ENCODE data around the gene DYNC1I1. TPM values are rescaled to one million over a fixed set of nuclear protein-coding genes. Genes with fewer than 3 reads are reported as not detected.

Gene DYNC1I1
- total and polyA plus RNA-seq, 2 of the 13 experiments (the other 11 are each of a cell fraction or from before 2014, with no cell fraction given): not detected

DNA sequence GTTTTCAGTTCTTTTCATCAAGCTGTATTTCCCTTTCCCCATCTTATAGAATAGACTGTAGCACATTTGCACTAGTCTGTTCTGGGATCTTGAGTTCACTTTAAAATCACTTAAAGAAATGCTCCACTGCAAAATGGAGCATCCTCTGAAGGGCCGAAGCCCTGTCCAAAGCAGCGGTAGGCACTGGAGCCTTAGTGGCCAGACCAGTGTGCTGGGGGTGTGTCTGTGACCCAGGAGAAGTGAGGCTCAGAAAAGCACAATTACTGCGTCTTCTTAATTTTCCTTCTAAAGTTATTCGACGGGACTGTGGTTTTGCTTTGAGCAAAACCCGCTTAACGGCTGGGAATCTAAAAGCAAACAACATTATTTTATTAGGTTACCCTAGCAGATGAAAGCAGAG, 343.8 kb downstream of the DYNC1I1 start:
- H2AFZ ChIP-seq (ENCODE audit: low read length): no peak overlapping the region
- ATAC-seq: peak; percentile 28; the same call in 1 of the 3 replicates
- no TSS peak for BruUV-seq (replicated peaks)
- H3K9ac ChIP-seq (ENCODE audit: insufficient read depth, low read depth, low read length): no peak overlapping the region
- POLR2A ChIA-PET: no interaction called here
- TF ChIP-seq ZKSCAN5 (CRISPR knock-in tag; IDR thresholded peaks at IDR 0.05) (no peak), FOXK1 (CRISPR knock-in tag; IDR thresholded peaks at IDR 0.05; ENCODE audit: borderline replicate concordance, low read depth) (no peak), RBM39 (IDR thresholded peaks at IDR 0.05; ENCODE audit: low read depth, low read length, poor library complexity, severe bottlenecking) (no peak)
- CTCF ChIA-PET (ENCODE audit: low intra/inter-chr PET ratio, low total read pairs): no interaction called here
- WGBS (ENCODE audit: low lambda C conversion rate): 79% methylated on average over 7 of the region's 7 CpGs
- intact Hi-C loops (cut with micrococcal nuclease; ENCODE audit: unreplicated experiment) (no loop called here), in situ Hi-C loops (cut with HindIII; ENCODE audit: extremely low pct_ligation_motif_present, low pct_unique_long_range_greater_than_20kb) (no loop called here)
- no peaks in the 10 kb centered on the region for H3K27me3 ChIP-seq (ENCODE audit: control insufficient read depth in 1 of 2, insufficient read depth in 2 of 2, low read length in 2 of 2)
- H4K20me1 ChIP-seq (ENCODE audit: insufficient read depth, low read length): no peaks in the 10 kb centered on the region
- no peaks in the 10 kb centered on the region for H3K79me2 ChIP-seq (ENCODE audit: insufficient read depth, low read length)
- H3K36me3 ChIP-seq (replicated peaks in 1 of 2; ENCODE audit: control insufficient read depth in 1 of 2, insufficient read depth in 2 of 2, low read length in 2 of 2): peaks cover 2 to 16% of the 10 kb centered on the region in 2 experiments
- no peak for DNase-seq (ENCODE audit: low spot score)
- no peaks in the 10 kb centered on the region for H3K4me1 ChIP-seq (ENCODE audit: insufficient read depth, low read length)
- no peak for FAIRE-seq
- H3K4me3 ChIP-seq (replicated peaks in 1 of 3; ENCODE audit: insufficient read depth in 1 of 3, low read depth in 2 of 3, low read length in 3 of 3): no peak overlapping the region
- H3K9me3 ChIP-seq (ENCODE audit: low read length): peaks cover 6% of the 10 kb centered on the region; the same call in 1 of the 2 replicates
- no peak overlapping the region for H3K4me2 ChIP-seq (ENCODE audit: low read depth, low read length)
- H3K27ac ChIP-seq (ENCODE audit: extremely low read length, insufficient read depth, low read length): no peak overlapping the region

DNA sequence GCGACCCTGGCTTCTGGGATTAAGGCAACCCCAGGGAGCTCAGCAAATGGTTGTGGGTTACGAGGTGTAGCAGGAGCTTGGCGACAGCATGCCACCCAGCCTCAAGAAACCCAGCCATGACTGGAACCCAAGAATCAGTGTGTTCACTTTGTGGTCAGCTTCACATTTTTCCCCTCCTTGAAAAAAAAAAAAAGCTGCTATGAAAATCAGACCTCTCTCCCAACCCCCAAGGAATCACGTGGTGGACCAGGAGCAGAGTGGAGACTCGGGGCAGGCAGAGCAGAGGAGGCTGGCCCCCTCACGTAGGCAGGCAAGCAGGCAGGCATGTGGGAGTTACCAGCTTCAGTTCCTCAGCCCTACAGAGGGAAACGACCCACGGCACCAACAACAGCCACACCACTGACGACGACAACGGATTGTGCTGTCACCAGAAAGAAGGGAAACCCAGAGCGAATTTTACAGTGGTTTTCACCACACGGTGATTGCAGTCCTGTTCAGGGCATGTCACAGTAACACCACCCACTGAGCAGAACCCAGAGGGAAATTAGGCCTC, 346.2 kb downstream of the DYNC1I1 start:
- 95% methylated on average over 13 of the region's 13 CpGs for WGBS (ENCODE audit: low lambda C conversion rate)
- Histone ChIP-seq H3K9me3 (ENCODE audit: low read length) (peaks cover 6% of the 10 kb centered on the region; the same call in 1 of the 2 replicates), H2AFZ (ENCODE audit: low read length) (no peak overlapping the region), H3K27ac (ENCODE audit: extremely low read length, insufficient read depth, low read length) (no peak overlapping the region), H3K4me2 (ENCODE audit: low read depth, low read length) (no peak overlapping the region), H3K4me1 (ENCODE audit: insufficient read depth, low read length) (no peaks in the 10 kb centered on the region), H3K36me3 (replicated peaks in 1 of 2; ENCODE audit: control insufficient read depth in 1 of 2, insufficient read depth in 2 of 2, low read length in 2 of 2) (peaks cover 5 to 17% of the 10 kb centered on the region in 2 experiments), H3K9ac (ENCODE audit: insufficient read depth, low read depth, low read length) (no peak overlapping the region), H3K4me3 (replicated peaks in 1 of 3; ENCODE audit: insufficient read depth in 1 of 3, low read depth in 2 of 3, low read length in 3 of 3) (no peak overlapping the region), H4K20me1 (ENCODE audit: insufficient read depth, low read length) (no peaks in the 10 kb centered on the region), H3K79me2 (ENCODE audit: insufficient read depth, low read length) (no peaks in the 10 kb centered on the region), H3K27me3 (ENCODE audit: control insufficient read depth in 1 of 2, insufficient read depth in 2 of 2, low read length in 2 of 2) (no peaks in the 10 kb centered on the region)
- in situ Hi-C loops (cut with HindIII; ENCODE audit: extremely low pct_ligation_motif_present, low pct_unique_long_range_greater_than_20kb): no loop called here
- ChIA-PET POLR2A (no interaction called here), CTCF (ENCODE audit: low intra/inter-chr PET ratio, low total read pairs) (no interaction called here)
- no peak for TF ChIP-seq ZBTB7B (CRISPR knock-in tag; IDR thresholded peaks at IDR 0.05)
- TF ChIP-seq AGO2 (optimal IDR thresholded peaks at IDR 0.05; ENCODE audit: low read depth, low read length): peak; percentile 40
- TF ChIP-seq RBM22 (optimal IDR thresholded peaks at IDR 0.05; ENCODE audit: low read length): peak; percentile 40
- TF ChIP-seq SRSF9 (IDR thresholded peaks at IDR 0.05; ENCODE audit: borderline replicate concordance, insufficient read depth, low read depth, low read length, poor library complexity, severe bottlenecking): no peak
- peak; percentile 8; the same call in 1 of the 2 replicates for TF ChIP-seq POLR2AphosphoS5 (IDR thresholded peaks at IDR 0.05; ENCODE audit: low read depth, low read length)
- intact Hi-C loops (cut with micrococcal nuclease; ENCODE audit: unreplicated experiment): no loop called here
- no TSS peak for BruUV-seq (replicated peaks)
- FAIRE-seq (no peak), ATAC-seq (peak; percentile 46), DNase-seq (ENCODE audit: low spot score) (no peak)

All from HepG2 (cell line).